Right cardiac atrium (tissue), 5 donors: ENCODE results near the gene DEPP1. TPM values are rescaled to one million over a fixed set of nuclear protein-coding genes. Genes with fewer than 3 reads are reported as not detected.

Experiments used
- ATAC-seq, 2 donors: fragments of 200-7000 bp; cut with Tn5 transposase; one replicate each; pipeline versions ENCODE4 v1.8.0 to v1.9.1; 2020; ENCODE audit warnings: moderate library complexity in 2 of 2, mild to moderate bottlenecking in 1 of 2
- DNase-seq, 3 donors: peaks; one replicate each; pipeline ENCODE4 v3.0.0-alpha.2; 2020
- H3K27ac ChIP-seq: one replicate; pipeline ENCODE4 v1.5.1; 2013; ENCODE audit warnings: mild to moderate bottlenecking, low read length, control low read depth, moderate library complexity
- H3K27me3 ChIP-seq: one replicate; pipeline ENCODE4 v1.6.1; 2013; ENCODE audit not compliant: control insufficient read depth, insufficient read depth
- H3K4me1 ChIP-seq: one replicate; pipeline ENCODE4 v1.6.1; 2013; ENCODE audit warnings: low read length; ENCODE audit not compliant: control insufficient read depth, insufficient read depth
- H3K4me3 ChIP-seq: one replicate; pipeline ENCODE4 v1.5.1; 2013; ENCODE audit warnings: low read length, control low read depth
- H3K9me3 ChIP-seq: one replicate; pipeline ENCODE4 v1.6.1; 2013; ENCODE audit warnings: low read length; ENCODE audit not compliant: control insufficient read depth
- WGBS: extraction: QIAGEN DNeasy Blood & Tissue Kit; methylation state at CpG from one replicate; pipeline ENCODE4 v1.1.7; 2013; 5-methylcytosine and 5-hydroxymethylcytosine counted together
- intact Hi-C, 4 donors: fragments of 100-400 bp; cut with DNase I; formaldehyde crosslinking; loops; one replicate each; pipeline versions ENCODE4 v1.11.0 to v1.14.0; 2022 to 2023
- polyA plus RNA-seq: library from polyadenylated mRNA; stranded (reverse); fragments of 200-250 nt; gene quantifications from one replicate; pipeline ENCODE4 v1.2.3, GENCODE V29; 2013
- total RNA-seq, 4 donors: library from RNA; stranded (reverse); fragmentation: NEBNext Ultra II Directional; extraction: Animal tissue kit (Norgen Biotek cat#: 25700); gene quantifications; one replicate each; pipeline ENCODE4 v1.2.1, GENCODE V29; 2021
- donor health status: healthy with polysubstance abuse.
- donor health status: DM: no; HTN: yes; CAD: no.
- donor health status: DM: no; HTN: no; CAD: no.
- donor health status: DM: no; HTN: yes; CAD: no; lungs with severe emphysema.
- donor health status: DM: yes; HTN: yes; CAD: no.

The DEPP1 gene
- total and polyA plus RNA-seq, 5 donors: 18.8 to 43.8 (median 28.0) TPM

DNA sequence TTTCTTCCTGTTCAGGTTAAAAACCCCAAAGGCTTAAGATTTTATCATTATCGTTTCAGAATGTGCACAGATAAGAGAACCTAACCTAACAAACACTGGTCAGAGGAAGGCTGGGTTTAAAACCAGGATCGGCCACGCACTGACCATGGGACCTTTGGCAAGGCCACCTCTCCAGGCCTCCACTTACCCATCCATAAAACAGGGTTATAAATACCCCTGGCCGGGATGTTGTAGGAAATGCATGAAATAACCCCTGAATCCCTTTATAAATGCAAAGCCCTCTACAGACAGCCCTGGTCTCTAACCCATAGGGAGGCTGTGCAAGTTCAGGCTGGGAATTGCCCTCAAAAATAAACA, 418 bp downstream of the DEPP1 start:
- WGBS: 8% methylated on average over 4 of the region's 4 CpGs
- peak overlapping the region; percentile 97 for H3K27ac ChIP-seq
- no peaks in the 10 kb centered on the region for H3K27me3 ChIP-seq
- H3K4me3 ChIP-seq: peak overlapping the region; percentile 75
- no peak for ATAC-seq
- no peaks in the 10 kb centered on the region for H3K9me3 ChIP-seq
- DNase-seq: peak in 2 of 3 donors; percentile 23 to 47
- H3K4me1 ChIP-seq: peaks cover 31% of the 10 kb centered on the region
- intact Hi-C loops: loop anchor here in 2 of 4 donors (5.0 to 10.0 kb wide), 2 partner anchors 46 to 103 kb away; no protein-coding TSS in a partner anchor

DNA sequence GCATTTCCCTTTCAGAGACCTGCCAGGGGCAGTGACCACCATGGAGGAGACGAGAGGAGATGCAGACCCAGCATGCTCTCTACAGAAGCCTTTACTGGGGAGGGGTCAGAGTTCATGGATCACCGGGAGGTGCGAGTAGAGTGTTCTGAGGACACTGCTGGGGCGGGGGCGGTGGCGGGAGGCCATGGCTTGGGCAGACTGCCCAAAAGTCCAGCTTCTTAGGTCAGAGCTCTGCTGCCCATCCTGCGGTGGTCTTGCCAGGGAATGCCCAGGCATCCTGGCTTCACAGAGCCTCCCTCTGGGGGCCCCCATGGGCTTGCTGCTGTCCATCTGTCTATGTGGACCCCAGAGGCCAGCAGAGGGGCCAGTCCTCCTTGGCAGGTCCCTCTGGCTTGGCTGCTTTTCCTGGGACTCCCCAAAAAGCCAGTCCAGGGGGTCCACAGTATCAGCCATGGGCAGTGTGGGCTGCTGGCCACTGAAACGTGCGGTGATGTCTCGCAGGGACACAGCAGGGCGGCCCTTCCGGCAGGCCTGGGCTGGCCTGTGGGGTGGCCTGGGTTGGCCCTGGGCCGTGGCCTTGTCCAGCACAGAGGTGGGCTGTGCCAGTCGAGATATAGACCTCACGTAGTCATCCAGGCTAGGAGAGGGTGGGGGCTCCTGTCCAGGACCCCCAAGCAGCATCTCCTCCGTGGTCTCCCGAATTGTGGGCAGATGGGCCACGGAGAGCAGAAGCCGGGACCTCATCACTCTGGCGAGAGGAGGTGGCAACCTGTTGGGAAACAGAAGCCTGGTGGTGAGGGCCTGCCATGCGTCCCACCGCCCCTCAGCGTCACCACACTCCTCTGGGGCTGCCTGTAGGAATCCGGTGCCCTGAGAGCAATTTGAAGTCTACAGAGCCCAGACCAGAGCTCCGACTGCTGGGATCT, 1.1 kb downstream of the DEPP1 start:
- ATAC-seq: peak; percentile 2 to 11
- peak in 2 of 3 donors; percentile 55 to 81 for DNase-seq
- Histone ChIP-seq H3K4me3 (peak overlapping the region; percentile 75), H3K9me3 (no peaks in the 10 kb centered on the region), H3K4me1 (peaks cover 32% of the 10 kb centered on the region), H3K27me3 (no peaks in the 10 kb centered on the region), H3K27ac (peak overlapping the region; percentile 97)
- WGBS: 20% methylated on average over 25 of the region's 25 CpGs
- intact Hi-C loops: loop anchor here in 2 of 4 donors (5.0 to 10.0 kb wide), 2 partner anchors 45 to 103 kb away; no protein-coding TSS in a partner anchor

DNA sequence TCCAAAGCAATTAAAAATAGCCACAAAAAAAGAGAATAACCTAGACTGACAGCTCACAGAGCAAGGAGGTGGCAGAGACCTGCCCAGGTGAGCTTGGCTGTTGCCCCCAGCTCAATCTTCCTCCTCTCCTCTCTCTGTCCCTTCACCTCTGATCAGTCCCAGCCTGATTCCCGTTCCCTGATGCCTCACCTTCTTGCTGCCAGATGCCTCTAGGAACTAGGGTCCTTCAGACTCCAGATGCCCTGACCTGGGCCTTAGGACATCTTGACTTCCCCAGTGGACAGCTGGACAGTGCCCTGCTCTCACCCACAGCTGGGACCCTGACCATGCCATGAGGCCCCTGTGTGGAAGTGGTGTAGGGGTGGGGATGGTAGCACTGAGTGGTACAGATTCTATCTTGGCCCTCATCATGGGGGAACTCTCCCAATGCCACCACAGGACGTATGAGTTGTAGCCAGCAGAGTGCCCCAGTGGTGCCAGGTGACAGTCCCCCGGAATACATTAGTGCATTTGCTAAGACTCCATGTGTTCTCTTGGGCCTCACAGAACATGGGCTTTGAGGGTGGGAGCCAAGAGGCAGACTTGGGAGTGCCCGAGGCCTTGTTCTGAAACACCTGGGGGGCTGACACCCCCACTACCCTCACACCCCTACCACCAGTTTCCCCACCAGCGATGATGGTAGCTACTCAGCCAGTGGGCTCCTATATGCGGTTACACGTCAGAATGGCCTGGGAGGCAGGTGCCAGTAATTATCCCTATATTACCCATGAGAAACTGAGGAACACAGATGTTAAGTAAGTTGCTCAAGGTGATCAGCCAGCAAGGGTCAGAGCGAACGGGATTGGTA, 2.0 kb downstream of the DEPP1 start:
- intact Hi-C loops: loop anchor here in 2 of 4 donors (5.0 to 10.0 kb wide), 2 partner anchors 44 to 102 kb away; no protein-coding TSS in a partner anchor
- DNase-seq (no peak), ATAC-seq (no peak)
- Histone ChIP-seq H3K27me3 (no peaks in the 10 kb centered on the region), H3K9me3 (no peaks in the 10 kb centered on the region), H3K27ac (peak overlapping the region; percentile 97), H3K4me1 (peaks cover 25% of the 10 kb centered on the region), H3K4me3 (peak overlapping the region; percentile 75)
- WGBS: 43% methylated on average over 9 of the region's 9 CpGs

DNA sequence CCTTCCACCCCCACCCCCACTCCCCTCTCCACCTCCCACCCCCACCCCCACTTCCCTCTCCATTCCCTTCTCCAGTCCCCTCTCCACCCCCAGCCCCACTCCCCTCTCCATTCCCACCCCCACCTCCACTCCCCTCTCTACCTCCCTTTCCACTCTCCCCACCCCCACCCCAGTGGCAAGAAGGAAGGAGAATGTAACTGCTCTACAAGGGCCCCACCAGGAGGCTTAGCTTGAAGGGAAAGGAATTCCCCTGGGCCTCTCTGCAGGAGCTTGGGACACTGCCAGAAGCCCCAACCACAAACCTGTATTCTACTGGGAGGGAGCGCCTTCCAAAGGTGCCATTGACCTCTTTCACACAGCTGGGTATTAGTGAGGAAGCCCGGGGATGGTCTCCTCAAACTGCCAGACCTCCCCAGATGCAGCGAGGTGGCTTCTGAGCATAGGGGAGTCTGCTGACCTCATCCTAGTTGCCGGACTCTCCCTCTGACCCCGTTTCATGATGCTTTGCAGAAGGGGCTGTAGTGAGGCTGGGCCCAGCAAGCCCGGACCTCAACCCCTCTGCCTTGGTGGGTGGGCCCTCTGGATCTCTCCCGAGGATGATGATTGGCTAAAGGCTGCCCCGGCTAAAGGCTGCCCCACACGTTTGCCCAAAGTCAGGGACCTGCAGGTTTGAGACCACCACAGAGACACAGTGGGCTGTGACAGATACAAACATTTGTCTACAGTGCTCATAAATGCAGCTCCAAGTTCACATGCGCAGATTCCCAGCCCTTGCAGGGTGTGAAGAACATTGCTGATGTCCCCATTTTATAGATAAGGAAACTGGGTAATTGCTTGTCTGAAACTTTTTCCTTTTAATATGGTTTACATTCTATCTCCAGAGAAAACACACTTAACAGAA, 2.9 kb downstream of the DEPP1 start:
- no peak for ATAC-seq
- Histone ChIP-seq H3K4me1 (peaks cover 21% of the 10 kb centered on the region), H3K4me3 (peak overlapping the region; percentile 75), H3K27me3 (no peaks in the 10 kb centered on the region), H3K9me3 (no peaks in the 10 kb centered on the region), H3K27ac (peak overlapping the region; percentile 81)
- 21% methylated on average over 10 of the region's 10 CpGs for WGBS
- intact Hi-C loops: loop anchor here (2.0 to 10.0 kb wide), 3 partner anchors 43 to 101 kb away; no protein-coding TSS in a partner anchor
- DNase-seq: peak in 2 of 3 donors; percentile 66 to 76

DNA sequence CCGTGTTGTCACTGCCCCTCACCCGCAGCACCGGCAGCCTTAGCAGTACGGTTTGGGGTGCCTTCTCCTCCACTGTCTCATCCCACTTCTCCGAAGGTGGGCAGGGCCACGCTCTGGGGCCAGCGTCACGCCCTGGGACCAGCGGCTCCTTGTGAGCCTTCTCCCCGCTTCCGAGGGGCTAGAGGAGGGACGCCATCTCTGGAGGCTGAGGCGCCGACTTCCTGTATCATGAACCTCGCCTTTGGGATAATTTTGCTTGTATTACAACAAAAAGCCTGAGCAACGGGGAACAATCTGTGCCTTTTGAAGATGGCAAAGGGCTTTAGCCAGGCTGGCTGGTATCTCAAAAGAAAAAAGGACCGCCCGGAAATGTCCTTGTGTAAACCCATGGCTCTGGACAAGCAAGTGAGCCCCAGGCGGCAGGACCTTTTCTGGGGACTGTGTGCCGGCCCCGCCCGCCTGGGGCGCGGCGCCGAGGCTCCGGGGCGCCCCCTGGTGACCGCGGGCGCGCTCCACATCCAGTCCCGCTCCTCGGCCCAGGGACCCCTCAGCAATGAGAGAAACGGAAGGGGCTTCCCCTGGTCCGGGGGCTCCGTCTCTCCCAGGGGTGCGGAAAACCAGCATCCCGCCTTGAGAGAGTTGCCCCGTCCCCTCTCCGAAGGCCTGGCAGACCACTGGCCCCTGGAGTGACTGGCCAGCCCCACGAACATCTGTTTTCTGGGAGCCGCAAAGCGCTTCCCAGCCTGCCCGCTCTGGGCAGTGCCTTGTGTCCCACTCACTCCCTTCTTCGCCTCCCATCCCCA, 3.8 kb downstream of the DEPP1 start:
- 5% methylated on average over 46 of the region's 46 CpGs for WGBS
- intact Hi-C loops: loop anchor here (2.0 to 10.0 kb wide), 3 partner anchors 42 to 100 kb away; no protein-coding TSS in a partner anchor
- Histone ChIP-seq H3K4me3 (peak overlapping the region; percentile 25), H3K4me1 (peaks cover 15% of the 10 kb centered on the region), H3K27me3 (no peaks in the 10 kb centered on the region), H3K27ac (peak overlapping the region; percentile 95), H3K9me3 (no peaks in the 10 kb centered on the region)
- ATAC-seq (peak; percentile 74 to 79), DNase-seq (peak; percentile 79 to 92 (median 88))

DNA sequence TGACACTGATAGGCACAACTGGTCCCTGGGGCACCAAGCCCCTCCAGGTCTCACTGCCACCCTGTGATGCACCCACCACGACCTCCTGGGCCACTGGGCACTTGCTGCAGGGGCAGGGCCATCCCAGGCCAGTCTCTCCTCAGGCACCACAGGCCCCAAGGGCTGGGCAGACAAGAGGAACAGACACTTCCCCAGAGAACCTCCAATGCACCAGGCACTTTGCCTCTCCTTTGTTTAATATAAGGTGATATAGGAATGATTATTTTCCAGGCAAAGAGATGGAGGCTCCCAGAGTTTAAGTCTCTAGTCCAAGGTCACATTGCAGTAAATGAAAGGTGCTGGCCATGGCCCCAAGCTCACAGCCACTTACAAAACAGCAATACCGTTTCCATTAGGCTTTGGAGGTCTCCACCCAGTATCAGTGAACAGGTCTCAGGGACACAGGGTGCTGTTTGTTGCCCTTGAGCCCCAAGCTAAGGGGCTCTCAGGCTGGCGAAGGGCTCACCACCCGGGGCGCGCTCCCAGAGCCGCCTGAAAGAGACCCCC, 4.5 kb downstream of the DEPP1 start:
- intact Hi-C loops: loop anchor here in 3 of 4 donors (2.0 to 10.0 kb wide), 2 partner anchors 41 to 99 kb away; no protein-coding TSS in a partner anchor
- H3K4me3 ChIP-seq: no peak overlapping the region
- WGBS: 32% methylated on average over 7 of the region's 7 CpGs
- H3K27me3 ChIP-seq: no peaks in the 10 kb centered on the region
- no peaks in the 10 kb centered on the region for H3K9me3 ChIP-seq
- ATAC-seq: peak in 1 of 2 donors; percentile 1
- H3K4me1 ChIP-seq: peaks cover 17% of the 10 kb centered on the region
- DNase-seq: peak in 2 of 3 donors; percentile 66 to 69
- H3K27ac ChIP-seq: peak overlapping the region; percentile 95

DNA sequence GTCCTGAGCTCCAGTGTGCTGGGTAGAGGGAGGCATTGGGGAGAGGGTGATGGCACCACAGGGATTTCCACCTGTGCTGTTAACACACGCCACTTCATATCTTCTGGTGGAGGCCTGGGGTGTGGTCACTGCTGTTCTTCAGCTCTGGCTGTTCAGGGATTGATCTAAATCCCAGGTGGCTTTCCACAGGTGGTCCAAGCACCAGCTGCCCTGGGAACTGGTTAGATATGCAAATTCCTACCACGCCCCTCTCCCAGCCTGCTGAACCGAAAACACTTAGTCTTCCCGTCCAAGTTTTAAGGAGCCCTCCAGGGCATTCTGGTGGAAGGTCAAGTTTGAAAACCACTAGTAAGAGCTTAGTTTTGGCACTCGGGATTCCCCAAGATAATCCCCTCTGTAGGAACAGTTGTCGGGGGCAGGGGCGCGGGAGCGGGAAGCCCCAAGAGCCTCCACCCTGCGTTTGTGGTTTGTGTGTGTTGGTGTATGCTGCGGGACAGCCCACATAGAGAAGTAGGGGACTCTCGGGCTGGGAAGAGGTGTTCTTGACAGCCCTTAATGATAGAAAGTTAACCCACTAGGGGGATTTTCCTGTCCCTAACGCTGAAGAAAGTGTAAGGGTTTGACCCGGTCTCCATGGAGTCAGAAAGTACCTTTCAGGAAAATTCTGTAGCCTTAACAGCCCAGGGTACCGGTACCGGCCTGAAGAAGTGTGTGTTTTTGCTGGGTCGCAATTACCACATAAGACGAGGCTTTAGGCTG, 5.1 kb downstream of the DEPP1 start:
- H3K4me1 ChIP-seq: peaks cover 20% of the 10 kb centered on the region
- peak overlapping the region; percentile 85 for H3K27ac ChIP-seq
- no peak overlapping the region for H3K4me3 ChIP-seq
- DNase-seq (peak in 2 of 3 donors; percentile 57 to 58), ATAC-seq (no peak)
- no peaks in the 10 kb centered on the region for H3K27me3 ChIP-seq
- intact Hi-C loops: loop anchor here in 3 of 4 donors (2.0 to 10.0 kb wide), 2 partner anchors 41 to 99 kb away; no protein-coding TSS in a partner anchor
- H3K9me3 ChIP-seq: no peaks in the 10 kb centered on the region
- WGBS: 49% methylated on average over 18 of the region's 18 CpGs

DNA sequence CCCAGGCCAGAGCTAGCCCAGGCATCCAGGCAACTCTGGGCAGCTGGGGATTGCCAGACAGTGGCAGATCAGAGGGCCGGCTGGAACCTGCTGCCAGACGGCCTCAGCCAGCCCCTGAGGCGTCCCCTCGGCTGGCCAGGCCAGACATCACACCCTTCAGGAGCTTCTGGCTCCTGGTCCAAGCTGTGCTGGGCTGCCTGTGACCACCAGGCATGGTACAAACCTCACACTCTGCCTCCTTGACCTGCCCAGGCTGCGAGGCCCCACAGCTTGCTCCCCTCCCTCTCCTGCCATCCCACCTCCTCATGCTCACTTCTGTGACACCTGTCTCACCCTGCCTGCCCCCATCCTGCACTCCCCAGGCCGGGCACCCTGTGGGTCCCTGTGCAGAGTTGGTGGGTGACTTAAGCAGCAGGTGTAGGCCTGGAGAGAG, 5.7 kb downstream of the DEPP1 start:
- no peaks in the 10 kb centered on the region for H3K9me3 ChIP-seq
- no peaks in the 10 kb centered on the region for H3K27me3 ChIP-seq
- intact Hi-C loops: loop anchor here in 1 of 4 donors (10.0 kb wide), 1 partner anchor 98 kb away; no protein-coding TSS in a partner anchor
- peak overlapping the region; percentile 8 for H3K27ac ChIP-seq
- peaks cover 24% of the 10 kb centered on the region for H3K4me1 ChIP-seq
- no peak overlapping the region for H3K4me3 ChIP-seq
- peak in 2 of 3 donors; percentile 64 to 68 for DNase-seq
- ATAC-seq: no peak
- 57% methylated on average over 6 of the region's 6 CpGs for WGBS
